Tibial nerve (tissue), 4 donors: ENCODE results near the gene ZC3H7B. TPM values are rescaled to one million over a fixed set of nuclear protein-coding genes. Genes with fewer than 3 reads are reported as not detected.
"Not testable (repeated sequence)": the region's sequence is repeated elsewhere in the genome, so short reads cannot be mapped to it uniquely, and the experiment has no call there.

Experiments used
- DNase-seq, 2 donors: peaks; one replicate each; pipeline ENCODE4 v3.0.0-alpha.2; 2019; ENCODE audit warnings: low spot score in 2 of 2
- H3K27ac ChIP-seq, 4 donors: fragments of 200-600 bp; sonication (generic) in 3 of 4; one replicate each; pipeline ENCODE4 v1.5.1; 2017 to 2019; ENCODE audit warnings: mild to moderate bottlenecking in 1 of 4
- H3K27me3 ChIP-seq, 2 donors: fragments of 200-600 bp; sonication (generic) in 1 of 2; one replicate each; pipeline versions ENCODE4 v1.5.1 to v1.6.0; 2017 to 2019
- H3K36me3 ChIP-seq, 3 donors: fragments of 200-600 bp; sonication (generic); one replicate each; pipeline ENCODE4 v1.5.1; 2018 to 2019
- H3K4me1 ChIP-seq, 4 donors: fragments of 200-600 bp; sonication (generic) in 3 of 4; one replicate each; pipeline ENCODE4 v1.5.1; 2017 to 2019
- H3K4me3 ChIP-seq, 4 donors: fragments of 200-600 bp; sonication (generic) in 3 of 4; one replicate each; pipeline ENCODE4 v1.5.1; 2017 to 2019; ENCODE audit warnings: mild to moderate bottlenecking in 1 of 4, moderate library complexity in 1 of 4
- H3K9me3 ChIP-seq, 4 donors: fragments of 200-600 bp; sonication (generic) in 3 of 4; one replicate each; pipeline ENCODE4 v1.5.1; 2017 to 2019
- CTCF ChIP-seq, 5 experiments: fragments of 200-600 bp in 3 of 5; fragments of 450-650 bp in 2 of 5; sonication (generic) in 3 of 5; IDR thresholded peaks; one replicate each; pipeline ENCODE4 v1.5.1; 2016 to 2019; ENCODE audit warnings: antibody characterized with exemption in 5 of 5, mild to moderate bottlenecking in 3 of 5, moderate library complexity in 2 of 5
- EP300 ChIP-seq, 2 donors: sonication (generic); formaldehyde crosslinking; IDR thresholded peaks; one replicate each; pipeline ENCODE4 v1.6.1; 2017; ENCODE audit warnings: antibody characterized with exemption in 2 of 2, mild to moderate bottlenecking in 1 of 2
- POLR2A ChIP-seq, 2 donors: fragments of 450-650 bp; IDR thresholded peaks; one replicate each; pipeline ENCODE4 v1.6.1; 2017; ENCODE audit warnings: antibody characterized with exemption in 2 of 2, mild to moderate bottlenecking in 2 of 2, moderate library complexity in 2 of 2
- WGBS, 2 donors: methylation state at CpG; one replicate each; pipeline ENCODE4 v1.1.5; 2018; 5-methylcytosine and 5-hydroxymethylcytosine counted together
- total RNA-seq, 4 donors: library from RNA; depleted of rRNA; stranded (reverse); fragments of >200 nt; gene quantifications; one replicate each; pipeline ENCODE4 v1.1.0, GENCODE V29; 2016

ZC3H7B gene
- total RNA-seq, 4 donors from 2014 or later: 45.0 to 74.9 (median 57.9) TPM

GRCh38 chr22:41397143-41397811, 96.0 kb downstream of the ZC3H7B start:
- 67 to 71% methylated on average over 19 of the region's 19 CpGs for WGBS, 2 donors
- Histone ChIP-seq H3K4me3 (no peak overlapping the region), H3K4me1 (peaks cover 0 to 77% (median 41%) of the 10 kb centered on the region in 4 donors), H3K27me3 (no peaks in the 10 kb centered on the region), H3K9me3 (no peaks in the 10 kb centered on the region), H3K27ac (peak overlapping the region; percentile 33 to 91 (median 66)), H3K36me3 (peaks cover 0 to 60% (median 14%) of the 10 kb centered on the region in 3 donors)
- no peak for TF ChIP-seq CTCF (IDR thresholded peaks at IDR 0.05)
- no peak for TF ChIP-seq EP300 (IDR thresholded peaks at IDR 0.05)
- TF ChIP-seq POLR2A (IDR thresholded peaks at IDR 0.05): no peak
- DNase-seq: no peak

GRCh38 chr22:41398921-41399320, 97.6 kb downstream of the ZC3H7B start:
- DNase-seq: no peak
- WGBS, 2 donors: 43 to 44% methylated on average over 8 of the region's 8 CpGs
- Histone ChIP-seq H3K9me3 (no peaks in the 10 kb centered on the region), H3K36me3 (peaks cover 0 to 60% (median 14%) of the 10 kb centered on the region in 3 donors), H3K4me1 (peaks cover 0 to 77% (median 37%) of the 10 kb centered on the region in 4 donors), H3K27ac (peak overlapping the region in 3 of 4 donors; percentile 17 to 91 (median 71)), H3K27me3 (no peaks in the 10 kb centered on the region), H3K4me3 (no peak overlapping the region)
- TF ChIP-seq CTCF (IDR thresholded peaks at IDR 0.05): no peak
- no peak for TF ChIP-seq EP300 (IDR thresholded peaks at IDR 0.05)
- no peak for TF ChIP-seq POLR2A (IDR thresholded peaks at IDR 0.05)

GRCh38 chr22:41401781-41402648, 100.7 kb downstream of the ZC3H7B start:
- Histone ChIP-seq H3K4me1 (peaks cover 0 to 55% (median 22%) of the 10 kb centered on the region in 4 donors), H3K27ac (peak overlapping the region; percentile 43 to 87 (median 66)), H3K4me3 (no peak overlapping the region), H3K27me3 (no peaks in the 10 kb centered on the region), H3K36me3 (peaks cover 0 to 31% (median 0%) of the 10 kb centered on the region in 3 donors), H3K9me3 (no peaks in the 10 kb centered on the region)
- peak in 1 of 2 donors; percentile 44 for DNase-seq
- 30 to 36% methylated on average over 16 of the region's 16 CpGs for WGBS, 2 donors
- no peak for TF ChIP-seq CTCF (IDR thresholded peaks at IDR 0.05)
- peak in 1 of 2 donors; percentile 61 for TF ChIP-seq EP300 (IDR thresholded peaks at IDR 0.05)
- no peak for TF ChIP-seq POLR2A (IDR thresholded peaks at IDR 0.05)

DNA sequence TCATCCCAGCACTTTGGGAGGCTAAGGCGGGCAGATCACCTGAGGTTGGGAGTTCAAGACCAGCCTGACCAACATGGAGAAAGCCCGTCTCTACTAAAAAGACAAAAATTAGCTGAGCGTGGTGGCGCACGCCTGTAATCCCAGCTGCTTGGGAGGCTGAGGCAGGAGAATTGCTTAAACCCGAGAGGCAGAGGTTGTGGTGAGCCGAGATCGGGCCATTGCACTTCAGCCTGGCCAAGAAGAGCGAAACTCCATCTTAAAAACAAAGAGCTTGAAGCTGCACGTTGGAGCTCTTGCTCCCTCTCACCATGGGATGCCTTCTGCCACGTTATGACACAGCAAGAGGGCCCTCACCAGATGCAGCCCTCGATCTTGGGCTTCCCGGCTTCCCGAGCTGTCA, 101.5 kb downstream of the ZC3H7B start:
- not testable (repeated sequence) for DNase-seq, H3K4me3 ChIP-seq, H3K9me3 ChIP-seq, H3K27me3 ChIP-seq
- Histone ChIP-seq H3K36me3 (peaks cover 0 to 23% (median 0%) of the 10 kb centered on the region in 3 donors), H3K27ac (peak overlapping the region in 3 of 4 donors; percentile 43 to 87 (median 76)), H3K4me1 (peaks cover 0 to 47% (median 18%) of the 10 kb centered on the region in 4 donors)
- WGBS, 2 donors: 93 to 95% methylated on average over 14 of the region's 14 CpGs

GRCh38 chr22:41403532-41404318, 102.4 kb downstream of the ZC3H7B start:
- 12 to 14% methylated on average over 15 to 18 of the region's 18 CpGs for WGBS, 2 donors
- Histone ChIP-seq H3K4me3 (no peak overlapping the region), H3K27ac (peak overlapping the region; percentile 37 to 87 (median 68))

More at GRCh38 chr22:41403532-41404318, 102.4 kb downstream of the ZC3H7B start:
- DNase-seq: peak; percentile 75 to 76
- no peaks in the 10 kb centered on the region for H3K9me3 ChIP-seq
- TF ChIP-seq CTCF (IDR thresholded peaks at IDR 0.05) (peak; percentile 90 to 100 (median 95)), EP300 (IDR thresholded peaks at IDR 0.05) (peak in 1 of 2 donors; percentile 97), POLR2A (IDR thresholded peaks at IDR 0.05) (peak; percentile 20 to 57)
- peaks cover 0 to 14% (median 0%) of the 10 kb centered on the region in 3 donors for H3K36me3 ChIP-seq
- H3K4me1 ChIP-seq: peaks cover 0 to 38% (median 17%) of the 10 kb centered on the region in 4 donors
- H3K27me3 ChIP-seq: no peaks in the 10 kb centered on the region
